HG02970 (cell line): ENCODE measurements around the gene TYRP1.
"Not testable (repeated sequence)": the region's sequence is repeated elsewhere in the genome, so short reads cannot be mapped to it uniquely, and the experiment has no call there.

Experiments used
- ATAC-seq: cut with Tn5 transposase; IDR thresholded peaks from one replicate; pipeline ENCODE4 v1.9.1; 2021; ENCODE audit warnings: mild to moderate bottlenecking, moderate library complexity, moderate number of reproducible peaks; ENCODE audit not compliant: unreplicated experiment, low FRiP score

TYRP1 gene

GRCh38 chr9:12693141-12693540 lies at the start of gene TYRP1:
Gene TYRP1 (plus strand): TSS chr9:12693385. CDS start chr9:12693997, 612 bp downstream.
- ATAC-seq = no peak

GRCh38 chr9:12643686-12644085 lies 49.5 kb upstream of the TYRP1 start:
- no peak for ATAC-seq

GRCh38 chr9:12648925-12649324 lies 44.3 kb upstream of the TYRP1 start:
- ATAC-seq = no peak

- ATAC-seq = no peak
These were observed 42.1 kb upstream of the TYRP1 start for GRCh38 chr9:12651125-12651524.

- no peak for ATAC-seq
These were observed 40.2 kb upstream of the TYRP1 start for GRCh38 chr9:12652973-12653372.

DNA sequence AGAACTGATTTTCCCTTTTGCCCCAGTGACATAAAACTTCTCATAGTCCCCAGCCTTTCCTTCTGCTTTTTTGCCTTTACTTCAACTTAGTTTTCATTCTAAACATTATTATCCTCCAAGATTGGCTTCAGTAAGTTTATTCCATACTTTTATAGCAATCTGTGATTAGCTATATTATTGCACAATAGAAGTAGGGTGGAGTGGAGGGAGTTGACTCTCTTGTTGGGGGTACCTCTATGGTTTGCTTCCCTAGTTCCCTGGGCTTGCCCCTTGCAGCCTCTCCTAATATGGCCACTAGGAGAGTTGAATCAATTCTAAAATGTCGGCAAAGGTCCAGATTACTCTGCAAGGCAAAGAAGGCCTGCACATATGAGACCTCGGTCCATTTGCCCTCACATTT lies 36.4 kb upstream of the TYRP1 start:
- no peak for ATAC-seq

- no peak for ATAC-seq
These were observed 36.0 kb upstream of the TYRP1 start for GRCh38 chr9:12657233-12657632.

GRCh38 chr9:12657998-12658397 lies 35.2 kb upstream of the TYRP1 start:
- ATAC-seq = no peak

- no peak for ATAC-seq
These were observed 34.5 kb upstream of the TYRP1 start for GRCh38 chr9:12658531-12659209.

GRCh38 chr9:12659220-12659619 lies 34.0 kb upstream of the TYRP1 start:
- no peak for ATAC-seq

DNA sequence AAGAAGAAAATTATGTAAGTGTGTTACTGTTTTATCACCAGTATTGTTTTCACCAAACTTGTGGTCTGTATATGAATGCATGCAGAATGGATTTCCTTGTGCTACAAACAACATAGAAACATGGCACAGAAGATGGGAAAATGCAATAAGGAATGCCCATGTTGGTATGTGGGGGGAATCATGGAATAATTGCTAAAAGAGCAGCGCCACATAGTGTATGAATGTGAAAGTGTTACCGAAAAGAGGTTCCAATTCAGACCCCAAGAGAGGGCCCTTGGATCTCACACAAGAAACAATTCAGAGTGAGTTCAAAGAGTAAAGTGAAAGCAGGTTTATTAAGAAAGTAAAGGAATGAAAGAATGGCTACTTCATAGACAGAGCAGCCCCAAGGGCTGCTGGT lies 26.4 kb upstream of the TYRP1 start:
- ATAC-seq = no peak

- no peak for ATAC-seq
These were observed 25.3 kb upstream of the TYRP1 start for GRCh38 chr9:12667892-12668291.

- ATAC-seq = no peak
These were observed 23.2 kb upstream of the TYRP1 start for GRCh38 chr9:12670006-12670405.

GRCh38 chr9:12674961-12675360 lies 18.2 kb upstream of the TYRP1 start:
- ATAC-seq = no peak

- ATAC-seq = not testable (repeated sequence)
These were observed 15.6 kb upstream of the TYRP1 start for GRCh38 chr9:12677462-12678126.

- ATAC-seq = no peak
These were observed 12.8 kb upstream of the TYRP1 start for GRCh38 chr9:12680341-12680740.

- ATAC-seq = no peak
These were observed 12.4 kb upstream of the TYRP1 start for GRCh38 chr9:12680757-12681156.

GRCh38 chr9:12681620-12682019 lies 11.6 kb upstream of the TYRP1 start:
- no peak for ATAC-seq

DNA sequence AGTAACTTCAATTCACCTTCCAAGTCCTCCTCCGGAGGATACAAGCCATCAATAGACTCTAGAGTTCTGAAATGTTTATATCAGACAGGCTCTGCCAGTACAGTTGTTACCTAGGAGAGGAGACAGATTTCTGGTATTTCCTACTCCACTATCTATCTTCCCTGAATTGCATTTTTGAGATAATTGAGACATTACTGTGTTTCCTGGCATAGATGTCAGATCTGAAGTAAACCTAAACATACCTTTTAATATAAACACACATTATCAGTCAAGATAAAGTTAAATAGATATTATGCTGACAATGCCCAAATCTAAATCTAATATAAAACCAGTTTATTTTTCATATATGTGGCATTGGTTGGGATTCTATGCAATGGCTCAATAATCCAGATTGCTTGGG lies 8.2 kb upstream of the TYRP1 start:
- no peak for ATAC-seq

GRCh38 chr9:12689233-12689632 lies 4.0 kb upstream of the TYRP1 start:
- ATAC-seq = no peak

GRCh38 chr9:12694013-12694412 lies 828 bp downstream of the TYRP1 start:
- ATAC-seq = no peak

DNA sequence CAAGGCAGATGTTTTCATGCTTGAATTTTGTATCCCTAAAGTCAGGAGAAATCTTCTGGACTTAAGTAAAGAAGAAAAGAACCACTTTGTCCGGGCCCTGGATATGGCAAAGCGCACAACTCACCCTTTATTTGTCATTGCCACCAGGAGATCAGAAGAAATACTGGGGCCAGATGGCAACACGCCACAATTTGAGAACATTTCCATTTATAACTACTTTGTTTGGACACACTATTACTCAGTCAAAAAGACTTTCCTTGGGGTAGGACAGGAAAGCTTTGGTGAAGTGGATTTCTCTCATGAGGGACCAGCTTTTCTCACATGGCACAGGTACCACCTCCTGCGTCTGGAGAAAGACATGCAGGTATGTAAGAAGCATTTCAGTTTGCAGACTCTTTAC lies 2.3 kb downstream of the TYRP1 start:
- no peak for ATAC-seq
